IMR-90 (cell line): ENCODE data around the gene PSD2. TPM values are rescaled to one million over a fixed set of nuclear protein-coding genes. Genes with fewer than 3 reads are reported as not detected.

Experiments
- ATAC-seq: fragments of 200-7000 bp; cut with Tn5 transposase; 2 replicates; pipeline ENCODE4 v1.9.1; 2020; ENCODE audit warnings: low read depth, mild to moderate bottlenecking, moderate library complexity
- BruUV-seq: library from RNA; stranded (reverse); fragments of 400-500 nt; replicated peaks from 2 replicates; lab custom pipeline; 2021; lab: Mats Ljungman, UMichigan
- CTCF ChIA-PET: fragments of 300-600 bp; formaldehyde crosslinking; extraction: SDS; loops from one replicate; lab custom pipeline; 2021; ENCODE audit warnings: antibody characterized with exemption; lab: Yijun Ruan, JAX
- POLR2A ChIA-PET: fragments of 300-600 bp; sonication (Branson Sonifier 250); formaldehyde crosslinking; loops from one replicate; lab custom pipeline; 2022; ENCODE audit warnings: antibody characterized with exemption; ENCODE audit not compliant: unreplicated experiment; lab: Charles Lee
- DNase-seq: peaks from one replicate; pipeline ENCODE4 v3.0.0; 2013
- H2AFZ ChIP-seq: replicated peaks from 2 replicates; pipeline ENCODE3; 2013; ENCODE audit warnings: low read length, mild to moderate bottlenecking; ENCODE audit not compliant: poor library complexity
- H2AK5ac ChIP-seq: 2 replicates; pipeline ENCODE4 v1.6.1; 2013; ENCODE audit warnings: low read depth, low read length, inconsistent platforms
- H2AK9ac ChIP-seq: replicated peaks from 2 replicates; pipeline ENCODE3; 2013; ENCODE audit warnings: mild to moderate bottlenecking, low read depth, low read length, moderate library complexity; ENCODE audit not compliant: poor library complexity
- H2BK120ac ChIP-seq: 2 replicates; pipeline ENCODE4 v1.6.1; 2013; ENCODE audit warnings: low read depth, low read length, inconsistent platforms
- H2BK15ac ChIP-seq: 3 replicates; pipeline ENCODE4 v1.6.1; 2013; ENCODE audit warnings: low read depth, low read length, inconsistent platforms
- H2BK20ac ChIP-seq: 2 replicates; pipeline ENCODE4 v1.6.1; 2013; ENCODE audit warnings: low read depth, mild to moderate bottlenecking, inconsistent platforms, low read length, moderate library complexity
- H2BK5ac ChIP-seq: 2 replicates; pipeline ENCODE4 v1.6.1; 2013; ENCODE audit warnings: mild to moderate bottlenecking, low read depth, low read length, inconsistent platforms; ENCODE audit not compliant: poor library complexity, severe bottlenecking
- H3K14ac ChIP-seq: replicated peaks from 2 replicates; pipeline ENCODE4 v1.6.1; 2013; ENCODE audit warnings: low read depth, low read length, inconsistent platforms
- H3K18ac ChIP-seq: 2 replicates; pipeline ENCODE4 v1.6.1; 2013; ENCODE audit warnings: low read depth, low read length, control low read depth
- H3K23ac ChIP-seq: 2 replicates; pipeline ENCODE4 v1.6.1; 2013; ENCODE audit warnings: low read depth, low read length, inconsistent platforms
- H3K27ac ChIP-seq: 2 replicates; pipeline ENCODE4 v1.5.1; 2013; ENCODE audit warnings: mild to moderate bottlenecking, control low read depth, low read length; ENCODE audit not compliant: insufficient read depth
- H3K27me3 ChIP-seq: 2 replicates; pipeline ENCODE4 v1.6.1; 2013; ENCODE audit warnings: low read length; ENCODE audit not compliant: control insufficient read depth, insufficient read depth
- H3K36me3 ChIP-seq: 2 replicates; pipeline ENCODE4 v1.6.1; 2013; ENCODE audit warnings: low read length, mixed read lengths; ENCODE audit not compliant: control insufficient read depth, insufficient read depth
- H3K4ac ChIP-seq: 2 replicates; pipeline ENCODE4 v1.6.1; 2013; ENCODE audit warnings: low read depth, low read length, inconsistent platforms
- H3K4me1 ChIP-seq: 2 replicates; pipeline ENCODE4 v1.6.1; 2013; ENCODE audit warnings: low read length, mixed read lengths; ENCODE audit not compliant: control insufficient read depth, insufficient read depth
- H3K4me2 ChIP-seq: 2 replicates; pipeline ENCODE4 v1.6.1; 2013; ENCODE audit warnings: low read depth, mild to moderate bottlenecking, control low read depth, low read length, moderate library complexity
- H3K4me3 ChIP-seq: 2 replicates; pipeline ENCODE4 v1.5.1; 2013; ENCODE audit warnings: low read depth, mild to moderate bottlenecking, control low read depth, low read length, moderate library complexity; ENCODE audit not compliant: insufficient read depth
- H3K56ac ChIP-seq: 2 replicates; pipeline ENCODE4 v1.6.1; 2013; ENCODE audit warnings: low read length, inconsistent platforms; ENCODE audit not compliant: insufficient read depth; ENCODE audit errors: extremely low read depth
- H3K79me1 ChIP-seq, 2 experiments: 2 replicates each; pipeline ENCODE4 v1.6.1; 2013; ENCODE audit warnings: low read length in 2 of 2, inconsistent platforms in 1 of 2, low read depth in 1 of 2
- H3K9ac ChIP-seq: 2 replicates; pipeline ENCODE4 v1.6.1; 2013; ENCODE audit warnings: low read depth, low read length, control low read depth
- H3K9me1 ChIP-seq: 2 replicates; pipeline ENCODE4 v1.6.1; 2013; ENCODE audit warnings: low read length, inconsistent platforms; ENCODE audit not compliant: insufficient read depth
- H3K9me3 ChIP-seq: 2 replicates; pipeline ENCODE4 v1.6.1; 2013; ENCODE audit warnings: low read length; ENCODE audit not compliant: control insufficient read depth, insufficient read depth
- H4K20me1 ChIP-seq: 2 replicates; pipeline ENCODE4 v1.6.1; 2013; ENCODE audit warnings: low read length, inconsistent platforms; ENCODE audit not compliant: insufficient read depth
- H4K5ac ChIP-seq: 2 replicates; pipeline ENCODE4 v1.6.1; 2013; ENCODE audit warnings: mild to moderate bottlenecking, low read depth, low read length, control low read depth
- H4K8ac ChIP-seq, 2 experiments: 2 replicates each; pipeline ENCODE4 v1.6.1; 2013; ENCODE audit warnings: low read depth in 2 of 2, low read length in 2 of 2, control low read depth in 1 of 2, inconsistent platforms in 1 of 2
- H4K91ac ChIP-seq: 2 replicates; pipeline ENCODE4 v1.6.1; 2013; ENCODE audit warnings: low read depth, low read length, inconsistent platforms; ENCODE audit not compliant: insufficient read depth
- BHLHE40 ChIP-seq: fragments of 150-350 bp; IDR thresholded peaks from 2 replicates; pipeline ENCODE4 v1.6.1; 2016; ENCODE audit warnings: mild to moderate bottlenecking, low read depth, low read length
- CEBPB ChIP-seq: IDR thresholded peaks from 2 replicates; pipeline ENCODE4 v1.6.1; 2012; ENCODE audit warnings: low read depth, low read length, improper control_type of control experiment
- FOS ChIP-seq: fragments of 150-350 bp; IDR thresholded peaks from 2 replicates; pipeline ENCODE4 v1.6.1; 2016; ENCODE audit warnings: low read depth, low read length
- MAFK ChIP-seq: IDR thresholded peaks from 2 replicates; pipeline ENCODE4 v1.6.1; 2012; ENCODE audit warnings: low read depth, low read length, improper control_type of control experiment
- MAZ ChIP-seq: IDR thresholded peaks from 2 replicates; pipeline ENCODE4 v1.6.1; 2012; ENCODE audit warnings: low read depth, mild to moderate bottlenecking, low read length, improper control_type of control experiment, moderate library complexity, borderline replicate concordance
- MXI1 ChIP-seq: IDR thresholded peaks from 2 replicates; pipeline ENCODE4 v1.6.1; 2012; ENCODE audit warnings: low read depth, mild to moderate bottlenecking, low read length, moderate library complexity, borderline replicate concordance
- RAD21 ChIP-seq: IDR thresholded peaks from 2 replicates; pipeline ENCODE4 v1.6.1; 2012; ENCODE audit warnings: low read length, improper control_type of control experiment
- RCOR1 ChIP-seq: IDR thresholded peaks from 2 replicates; pipeline ENCODE4 v1.6.1; 2012; ENCODE audit warnings: mild to moderate bottlenecking, low read length, improper control_type of control experiment; ENCODE audit not compliant: insufficient replicate concordance
- SMC3 ChIP-seq: fragments of 150-350 bp; IDR thresholded peaks from 2 replicates; pipeline ENCODE4 v1.6.1; 2016; ENCODE audit warnings: low read depth, mild to moderate bottlenecking, antibody characterized with exemption, low read length, moderate library complexity
- WGBS, 2 experiments: methylation state at CpG; one replicate each; pipeline versions ENCODE4 v1.1.5 to v1.1.7; 2013; ENCODE audit warnings: missing lambda C conversion rate in 2 of 2; ENCODE audit not compliant: insufficient read length in 1 of 2; ENCODE audit errors: extremely low coverage in 2 of 2; 5-methylcytosine and 5-hydroxymethylcytosine counted together
- dilution Hi-C: fragments of 300-500 bp; cut with HindIII; formaldehyde crosslinking; loops from one replicate; pipeline ENCODE4 v1.14.3; 2018; ENCODE audit warnings: low sequenced_read_pairs; ENCODE audit not compliant: unreplicated experiment
- in situ Hi-C: fragments of 300-500 bp; cut with MboI; formaldehyde crosslinking; loops from 3 replicates; pipeline ENCODE4 v1.14.3; 2019; ENCODE audit warnings: low sequenced_read_pairs, inconsistent platforms, mixed read lengths
- intact Hi-C: fragments of 100-400 bp; cut with micrococcal nuclease; formaldehyde crosslinking; loops from 2 replicates; pipeline ENCODE4 v1.10.0; 2022
- polyA plus RNA-seq, 3 experiments: library from polyadenylated mRNA; depleted of rRNA; stranded (reverse); fragments of >200 nt; gene quantifications; 2 replicates each; pipeline ENCODE4 v1.2.3, GENCODE V29; 2012; ENCODE audit warnings: low replicate concordance in 1 of 3
- total RNA-seq: library from RNA; depleted of rRNA; stranded (reverse); fragments of >200 nt; gene quantifications from 2 replicates; pipeline ENCODE4 v1.2.3, GENCODE V29; 2012
- TF ChIP-seq, protein P1 (sequence below): conservative IDR thresholded peaks from 2 replicates; pipeline ENCODE4 v1.5.1; 2012; ENCODE audit warnings: mild to moderate bottlenecking, low read depth, low read length, improper control_type of control experiment
- TF ChIP-seq, protein P2 (sequence below): fragments of 150-350 bp; IDR thresholded peaks from 2 replicates; pipeline ENCODE4 v1.6.1; 2017; ENCODE audit warnings: mild to moderate bottlenecking, antibody characterized with exemption, low read length, low read depth
- TF ChIP-seq, protein P3 (sequence below): fragments of 150-350 bp; IDR thresholded peaks from 2 replicates; pipeline ENCODE4 v1.6.1; 2016; ENCODE audit warnings: low read depth, mild to moderate bottlenecking, low read length, moderate library complexity, borderline replicate concordance

Gene PSD2
- total and polyA plus RNA-seq, 2 of the 4 experiments (the other 2 are of a cell fraction) = 0.05 TPM; not detected in 1

DNA sequence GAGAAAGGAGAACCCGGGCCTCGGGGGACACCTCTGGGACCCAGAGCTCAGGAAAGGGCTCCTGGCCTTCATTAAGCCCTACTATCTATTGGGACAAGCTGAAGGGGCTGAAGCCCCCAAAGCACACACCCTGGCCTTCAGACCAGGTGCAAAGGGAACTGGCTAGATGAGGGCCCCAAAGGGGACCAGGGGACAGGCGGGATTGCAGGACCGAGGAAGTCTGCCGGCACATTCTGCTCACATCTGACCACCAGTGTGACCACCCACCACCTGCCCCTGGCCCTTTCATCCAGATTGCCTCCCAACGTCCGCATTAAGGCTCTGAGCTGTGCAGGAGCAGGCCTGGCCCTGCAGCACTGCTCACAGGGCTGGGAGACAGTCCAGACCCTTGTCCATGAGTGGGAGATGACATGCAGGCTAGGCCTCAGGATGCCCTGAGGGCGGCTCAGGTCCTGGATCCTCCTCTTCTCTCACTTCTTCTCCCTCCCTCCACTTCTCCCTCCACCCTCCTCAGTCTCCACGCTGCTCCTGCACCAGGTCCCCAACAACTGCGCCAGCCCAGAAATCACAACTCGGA is 19.2 kb downstream of the PSD2 start:
- CTCF ChIA-PET = no interaction called here
- in situ Hi-C loops = no loop called here
- DNase-seq = no peak

More for the DNA sequence above, 19.2 kb downstream of the PSD2 start:
- H2BK15ac ChIP-seq = no peak overlapping the region
- no peak overlapping the region for H4K5ac ChIP-seq
- H4K8ac ChIP-seq = no peak overlapping the region
- H3K36me3 ChIP-seq = no peaks in the 10 kb centered on the region
- peaks cover 2% of the 10 kb centered on the region; the same call in 1 of the 2 replicates for H3K9me3 ChIP-seq
- H3K9ac ChIP-seq = no peak overlapping the region
- no peak overlapping the region for H3K18ac ChIP-seq
- intact Hi-C loops (no loop called here), dilution Hi-C loops (no loop called here)
- H3K4me2 ChIP-seq = no peak overlapping the region
- no peak overlapping the region for H3K4me3 ChIP-seq
- no TSS peak for BruUV-seq
- H3K27ac ChIP-seq = no peak overlapping the region
- TF ChIP-seq BHLHE40 (no peak), CEBPB (no peak), RAD21 (no peak), RCOR1 (no peak), MAFK (no peak), FOS (no peak), MAZ (no peak), SMC3 (no peak), MXI1 (no peak)
- TF ChIP-seq, protein P1, sequence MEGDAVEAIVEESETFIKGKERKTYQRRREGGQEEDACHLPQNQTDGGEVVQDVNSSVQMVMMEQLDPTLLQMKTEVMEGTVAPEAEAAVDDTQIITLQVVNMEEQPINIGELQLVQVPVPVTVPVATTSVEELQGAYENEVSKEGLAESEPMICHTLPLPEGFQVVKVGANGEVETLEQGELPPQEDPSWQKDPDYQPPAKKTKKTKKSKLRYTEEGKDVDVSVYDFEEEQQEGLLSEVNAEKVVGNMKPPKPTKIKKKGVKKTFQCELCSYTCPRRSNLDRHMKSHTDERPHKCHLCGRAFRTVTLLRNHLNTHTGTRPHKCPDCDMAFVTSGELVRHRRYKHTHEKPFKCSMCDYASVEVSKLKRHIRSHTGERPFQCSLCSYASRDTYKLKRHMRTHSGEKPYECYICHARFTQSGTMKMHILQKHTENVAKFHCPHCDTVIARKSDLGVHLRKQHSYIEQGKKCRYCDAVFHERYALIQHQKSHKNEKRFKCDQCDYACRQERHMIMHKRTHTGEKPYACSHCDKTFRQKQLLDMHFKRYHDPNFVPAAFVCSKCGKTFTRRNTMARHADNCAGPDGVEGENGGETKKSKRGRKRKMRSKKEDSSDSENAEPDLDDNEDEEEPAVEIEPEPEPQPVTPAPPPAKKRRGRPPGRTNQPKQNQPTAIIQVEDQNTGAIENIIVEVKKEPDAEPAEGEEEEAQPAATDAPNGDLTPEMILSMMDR = no peak
- TF ChIP-seq, protein P2, sequence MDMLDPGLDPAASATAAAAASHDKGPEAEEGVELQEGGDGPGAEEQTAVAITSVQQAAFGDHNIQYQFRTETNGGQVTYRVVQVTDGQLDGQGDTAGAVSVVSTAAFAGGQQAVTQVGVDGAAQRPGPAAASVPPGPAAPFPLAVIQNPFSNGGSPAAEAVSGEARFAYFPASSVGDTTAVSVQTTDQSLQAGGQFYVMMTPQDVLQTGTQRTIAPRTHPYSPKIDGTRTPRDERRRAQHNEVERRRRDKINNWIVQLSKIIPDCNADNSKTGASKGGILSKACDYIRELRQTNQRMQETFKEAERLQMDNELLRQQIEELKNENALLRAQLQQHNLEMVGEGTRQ = no peak
- TF ChIP-seq, protein P3, sequence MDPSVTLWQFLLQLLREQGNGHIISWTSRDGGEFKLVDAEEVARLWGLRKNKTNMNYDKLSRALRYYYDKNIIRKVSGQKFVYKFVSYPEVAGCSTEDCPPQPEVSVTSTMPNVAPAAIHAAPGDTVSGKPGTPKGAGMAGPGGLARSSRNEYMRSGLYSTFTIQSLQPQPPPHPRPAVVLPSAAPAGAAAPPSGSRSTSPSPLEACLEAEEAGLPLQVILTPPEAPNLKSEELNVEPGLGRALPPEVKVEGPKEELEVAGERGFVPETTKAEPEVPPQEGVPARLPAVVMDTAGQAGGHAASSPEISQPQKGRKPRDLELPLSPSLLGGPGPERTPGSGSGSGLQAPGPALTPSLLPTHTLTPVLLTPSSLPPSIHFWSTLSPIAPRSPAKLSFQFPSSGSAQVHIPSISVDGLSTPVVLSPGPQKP = no peak
- no peak overlapping the region for H3K14ac ChIP-seq
- H3K4ac ChIP-seq = no peak overlapping the region
- ATAC-seq = no peak
- H3K79me1 ChIP-seq = no peaks in the 10 kb centered on the region
- H3K56ac ChIP-seq = no peak overlapping the region
- no peak overlapping the region for H2BK120ac ChIP-seq
- no peak overlapping the region for H2AK9ac ChIP-seq
- 66% methylated on average over 4 of the region's 11 CpGs; no CpG with 5 or more reads in 1 of the 2 experiments for WGBS, 2 experiments
- H2BK5ac ChIP-seq = no peak overlapping the region
- no peaks in the 10 kb centered on the region for H3K9me1 ChIP-seq
- no peak overlapping the region for H4K91ac ChIP-seq
- no peak overlapping the region for H2AFZ ChIP-seq
- H3K23ac ChIP-seq = no peak overlapping the region
- H2AK5ac ChIP-seq = no peak overlapping the region
- no peak overlapping the region for H2BK20ac ChIP-seq
- H4K20me1 ChIP-seq = no peaks in the 10 kb centered on the region
- peaks cover 36% of the 10 kb centered on the region for H3K27me3 ChIP-seq
- no peaks in the 10 kb centered on the region for H3K4me1 ChIP-seq
- POLR2A ChIA-PET = no interaction called here
